GM12801 (cell line): ENCODE data around the gene PIK3CD.

Experiments used
- CTCF ChIP-seq: IDR thresholded peaks from one replicate; pipeline ENCODE4 v1.5.1; 2011; ENCODE audit warnings: control low read depth; ENCODE audit not compliant: insufficient read length; ENCODE audit errors: extremely low read depth

PIK3CD gene

GRCh38 chr1:9663257-9663656 is 11.7 kb downstream of the PIK3CD start:
- no peak for TF ChIP-seq CTCF

- TF ChIP-seq CTCF: no peak
These were observed 13.7 kb downstream of the PIK3CD start for GRCh38 chr1:9665193-9665592.

GRCh38 chr1:9668080-9668479 is 16.5 kb downstream of the PIK3CD start:
- no peak for TF ChIP-seq CTCF

GRCh38 chr1:9670085-9670484 is 18.6 kb downstream of the PIK3CD start:
- TF ChIP-seq CTCF: no peak

GRCh38 chr1:9671377-9672140 is 20.0 kb downstream of the PIK3CD start:
- no peak for TF ChIP-seq CTCF

GRCh38 chr1:9672444-9672843 is 20.9 kb downstream of the PIK3CD start:
- no peak for TF ChIP-seq CTCF

GRCh38 chr1:9675393-9675792 is 23.9 kb downstream of the PIK3CD start:
- TF ChIP-seq CTCF: no peak
